Gastroesophageal sphincter (tissue), 3 donors: Measurements from ENCODE around the gene NAP1L4.

ENCODE experiments used
- CTCF ChIP-seq, 4 experiments: fragments of 200-600 bp in 2 of 4; fragments of 450-650 bp in 2 of 4; sonication (generic) in 1 of 4; IDR thresholded peaks; one replicate each; pipeline ENCODE4 v1.5.1; 2017 to 2019; ENCODE audit warnings: antibody characterized with exemption in 4 of 4, mild to moderate bottlenecking in 2 of 4, moderate library complexity in 2 of 4
- POLR2A ChIP-seq, 2 donors: fragments of 450-650 bp; IDR thresholded peaks; one replicate each; pipeline ENCODE4 v1.6.1; 2017; ENCODE audit warnings: antibody characterized with exemption in 2 of 2, mild to moderate bottlenecking in 2 of 2, moderate library complexity in 1 of 2
- POLR2AphosphoS5 ChIP-seq: sonication (generic); formaldehyde crosslinking; IDR thresholded peaks from one replicate; pipeline ENCODE4 v1.6.1; 2017; ENCODE audit warnings: antibody characterized with exemption

GRCh38 chr11:2952290-2952689 lies 39.8 kb downstream of the NAP1L4 start:
- TF ChIP-seq CTCF (IDR thresholded peaks at IDR 0.05): no peak
- no peak for TF ChIP-seq POLR2AphosphoS5
- TF ChIP-seq POLR2A (IDR thresholded peaks at IDR 0.05): no peak
